HG02798 (cell line): ENCODE data around the gene RABGEF1.
"Not testable (repeated sequence)": the region's sequence is repeated elsewhere in the genome, so short reads cannot be mapped to it uniquely, and the experiment has no call there.

Experiments used
- ATAC-seq: cut with Tn5 transposase; IDR thresholded peaks from one replicate; pipeline ENCODE4 v1.9.1; 2021; ENCODE audit warnings: mild to moderate bottlenecking; ENCODE audit not compliant: unreplicated experiment, poor library complexity

RABGEF1 gene

GRCh38 chr7:66800591-66800990 lies 60.1 kb downstream of the RABGEF1 start:
- no peak for ATAC-seq

- ATAC-seq = no peak
These were observed 63.5 kb downstream of the RABGEF1 start for GRCh38 chr7:66804001-66804400.

GRCh38 chr7:66807736-66808135 lies 67.2 kb downstream of the RABGEF1 start:
- ATAC-seq = no peak

- ATAC-seq = no peak
These were observed 70.2 kb downstream of the RABGEF1 start for GRCh38 chr7:66810716-66811115.

- not testable (repeated sequence) for ATAC-seq
These were observed 74.8 kb downstream of the RABGEF1 start for GRCh38 chr7:66815186-66815875.

GRCh38 chr7:66815951-66816350 lies 75.4 kb downstream of the RABGEF1 start:
- ATAC-seq = no peak

- ATAC-seq = not testable (repeated sequence)
These were observed 76.1 kb downstream of the RABGEF1 start for GRCh38 chr7:66816658-66817057.

GRCh38 chr7:66817208-66817795 lies 76.8 kb downstream of the RABGEF1 start:
- not testable (repeated sequence) for ATAC-seq

GRCh38 chr7:66817956-66818355 lies 77.4 kb downstream of the RABGEF1 start:
- not testable (repeated sequence) for ATAC-seq

- ATAC-seq = no peak
These were observed 83.5 kb downstream of the RABGEF1 start for GRCh38 chr7:66824041-66824440.

GRCh38 chr7:66825538-66825937 lies 85.0 kb downstream of the RABGEF1 start:
- ATAC-seq = not testable (repeated sequence)

GRCh38 chr7:66826649-66827048 lies 86.1 kb downstream of the RABGEF1 start:
- no peak for ATAC-seq

GRCh38 chr7:66830976-66831375 lies 90.4 kb downstream of the RABGEF1 start:
- ATAC-seq = not testable (repeated sequence)

- ATAC-seq = no peak
These were observed 92.2 kb downstream of the RABGEF1 start for GRCh38 chr7:66832531-66833351.

- no peak for ATAC-seq
These were observed 96.5 kb downstream of the RABGEF1 start for GRCh38 chr7:66837007-66837406.

GRCh38 chr7:66837661-66838060 lies 97.1 kb downstream of the RABGEF1 start:
- ATAC-seq = no peak

GRCh38 chr7:66839814-66840213 lies 99.3 kb downstream of the RABGEF1 start:
- ATAC-seq = no peak

GRCh38 chr7:66840316-66840715 lies 99.8 kb downstream of the RABGEF1 start:
- ATAC-seq = no peak

- no peak for ATAC-seq
These were observed 101.4 kb downstream of the RABGEF1 start for GRCh38 chr7:66841898-66842297.

GRCh38 chr7:66843492-66843891 lies 103.0 kb downstream of the RABGEF1 start:
- ATAC-seq = not testable (repeated sequence)
